Omental fat pad (tissue), 4 donors: ENCODE data around the gene ZNF467. TPM values are rescaled to one million over a fixed set of nuclear protein-coding genes. Genes with fewer than 3 reads are reported as not detected.
A peak's percentile ranks its signal among the peaks of the same experiment; 100 is the strongest.

Experiments
- ATAC-seq: fragments of 150-250 bp; one replicate; pipeline ENCODE4 v1.9.1; 2016; ENCODE audit warnings: mild to moderate bottlenecking, moderate library complexity; ENCODE audit not compliant: low FRiP score
- DNase-seq: peaks from one replicate; pipeline ENCODE4 v3.0.0-alpha.2; 2019; ENCODE audit warnings: low spot score
- CTCF ChIP-seq, 3 donors: fragments of 450-650 bp; IDR thresholded peaks; one replicate each; pipeline ENCODE4 v1.5.1; 2016 to 2017; ENCODE audit warnings: antibody characterized with exemption in 3 of 3, mild to moderate bottlenecking in 3 of 3, moderate library complexity in 2 of 3
- total RNA-seq, 4 donors: library from RNA; depleted of rRNA; stranded (reverse); fragments of >200 nt; gene quantifications; one replicate each; pipeline ENCODE4 v1.1.0, GENCODE V29; 2016

Gene ZNF467
- total RNA-seq, 4 donors from 2014 or later, result 4.2 to 15.8 (median 7.0) TPM

- DNase-seq, result no peak
- no peak for TF ChIP-seq CTCF (IDR thresholded peaks at IDR 0.05)
- ATAC-seq, result no peak
These were observed 4.9 kb upstream of the ZNF467 start for GRCh38 chr7:149778327-149778637.

- no peak for TF ChIP-seq CTCF (IDR thresholded peaks at IDR 0.05)
- ATAC-seq (no peak), DNase-seq (no peak)
These were observed 4.4 kb upstream of the ZNF467 start for GRCh38 chr7:149777551-149778326.

GRCh38 chr7:149776848-149777407 is 3.5 kb upstream of the ZNF467 start:
- DNase-seq (no peak), ATAC-seq (no peak)
- TF ChIP-seq CTCF (IDR thresholded peaks at IDR 0.05), result no peak

GRCh38 chr7:149776289-149776688 is 2.9 kb upstream of the ZNF467 start:
- DNase-seq, result no peak
- no peak for ATAC-seq
- no peak for TF ChIP-seq CTCF (IDR thresholded peaks at IDR 0.05)

- ATAC-seq, result no peak
- TF ChIP-seq CTCF (IDR thresholded peaks at IDR 0.05), result no peak
- no peak for DNase-seq
These were observed 1.8 kb upstream of the ZNF467 start for GRCh38 chr7:149775176-149775556.

GRCh38 chr7:149774237-149775175 is 1.1 kb upstream of the ZNF467 start:
- TF ChIP-seq CTCF (IDR thresholded peaks at IDR 0.05), result no peak
- DNase-seq (no peak), ATAC-seq (peak; percentile 6)
